Islet of Langerhans (tissue), 1 donor: ENCODE measurements around the gene SLC19A1.

Experiments
- FAIRE-seq: peaks from one replicate; lab custom pipeline; 2011; peaks lifted over from hg19 to GRCh38; lab: Jason Lieb, UNC

Gene SLC19A1

GRCh38 chr21:45517249-45518065, 24.8 kb downstream of the SLC19A1 start:
- no peak for FAIRE-seq

GRCh38 chr21:45516671-45517151, 25.5 kb downstream of the SLC19A1 start:
- no peak for FAIRE-seq

GRCh38 chr21:45516071-45516670, 26.1 kb downstream of the SLC19A1 start:
- FAIRE-seq, result no peak

- FAIRE-seq, result no peak
These were observed 26.8 kb downstream of the SLC19A1 start for GRCh38 chr21:45515241-45516061.

- FAIRE-seq, result no peak
These were observed 27.8 kb downstream of the SLC19A1 start for GRCh38 chr21:45514311-45515021.

GRCh38 chr21:45513741-45514310, 28.4 kb downstream of the SLC19A1 start:
- FAIRE-seq, result no peak

- FAIRE-seq, result no peak
These were observed 29.1 kb downstream of the SLC19A1 start for GRCh38 chr21:45513003-45513717.

GRCh38 chr21:45512626-45513002, 29.6 kb downstream of the SLC19A1 start:
- FAIRE-seq, result no peak

- no peak for FAIRE-seq
These were observed 30.4 kb downstream of the SLC19A1 start for GRCh38 chr21:45511661-45512431.

GRCh38 chr21:45511007-45511406, 31.2 kb downstream of the SLC19A1 start:
- no peak for FAIRE-seq

GRCh38 chr21:45510466-45510955, 31.7 kb downstream of the SLC19A1 start:
- no peak for FAIRE-seq

- FAIRE-seq, result no peak
These were observed 32.4 kb downstream of the SLC19A1 start for GRCh38 chr21:45509566-45510465.

- FAIRE-seq, result no peak
These were observed 33.4 kb downstream of the SLC19A1 start for GRCh38 chr21:45508607-45509565.

- FAIRE-seq, result no peak
These were observed 34.2 kb downstream of the SLC19A1 start for GRCh38 chr21:45507888-45508508.

GRCh38 chr21:45507523-45507875, 34.7 kb downstream of the SLC19A1 start:
- no peak for FAIRE-seq

- FAIRE-seq, result no peak
These were observed 35.3 kb downstream of the SLC19A1 start for GRCh38 chr21:45506836-45507522.

- FAIRE-seq, result no peak
These were observed 35.9 kb downstream of the SLC19A1 start for GRCh38 chr21:45506241-45506817.
